Heart left ventricle (tissue), 13 donors: ENCODE data around the gene HOXD8.

Source experiments
- CTCF ChIP-seq, 12 donors: fragments of 200-600 bp; sonication (generic) in 4 of 12; IDR thresholded peaks; one replicate each; pipeline versions ENCODE4 v1.5.0 to v1.8.0; 2018 to 2022; ENCODE audit warnings: antibody characterized with exemption in 12 of 12, mild to moderate bottlenecking in 5 of 12
- POLR2A ChIP-seq, 2 donors: fragments of 450-650 bp; IDR thresholded peaks; one replicate each; pipeline ENCODE4 v1.6.1; 2017; ENCODE audit warnings: antibody characterized with exemption in 2 of 2, mild to moderate bottlenecking in 2 of 2, moderate library complexity in 2 of 2
- donor health status: ischemic (EF 13 %, LVEDD 7.1; RV severe dilation, severe dysfunction).
- donor health status: DM: no; HTN: yes; CAD: no.
- donor health status: DM: no; HTN: no; CAD: no.
- donor health status: ischemic (EF 25% LVEDD 6.9; RV normal size, moderate dysfunction).
- donor health status: ischemic (EF 25% LVEDD 5.7; RV mildly dilated, moderate dysfunction).
- donor health status: ischemic (EF 35%, LVEDD 5.7; RV mildly dilated, moderate dysfunction).
- donor health status: nonischemic (EF 11% LVEDD 7.7; RV severe dilation, severe dysfunction).
- donor health status: DM: yes; HTN: yes; CAD: no.
- donor health status: PGD.
- donor health status: ischemic (EF 29% LVEDD 5.4; RV normal size, mild dysfunction).
- donor health status: nonischemic (EF 23%, LVEDD 6.1; RV moderate dilation, normal function).

DNA sequence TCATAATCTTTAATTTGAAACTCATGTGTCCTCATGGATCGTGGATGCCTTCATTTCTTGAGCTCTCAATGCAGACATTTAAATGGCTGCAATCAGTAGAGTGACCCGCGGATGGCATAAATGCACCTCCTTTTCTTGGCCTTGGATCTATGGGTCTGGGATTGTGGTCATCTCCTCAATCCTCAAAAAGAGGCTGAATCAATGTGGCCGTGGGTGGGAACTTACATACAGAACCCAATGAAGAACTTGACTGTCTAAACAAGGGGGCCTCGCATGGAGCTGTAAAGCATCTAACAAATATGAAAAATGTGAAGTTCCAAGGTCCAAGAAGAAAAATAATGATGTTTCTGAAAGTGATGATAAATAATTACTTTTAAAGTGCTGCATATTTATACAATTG lies 34.1 kb upstream of the HOXD8 start:
- TF ChIP-seq CTCF (IDR thresholded peaks at IDR 0.05) (no peak), POLR2A (IDR thresholded peaks at IDR 0.05) (no peak)
